GM23338 (cell line): Measurements from ENCODE around the gene PHKB. TPM values are rescaled to one million over a fixed set of nuclear protein-coding genes. Genes with fewer than 3 reads are reported as not detected.

Source experiments
- ATAC-seq: fragments of 200-7000 bp; cut with Tn5 transposase; 3 replicates; pipeline ENCODE4 v1.9.1; 2020
- DNase-seq: peaks from one replicate; pipeline ENCODE4 v3.0.0-alpha.2; 2015; ENCODE audit warnings: low spot score
- H2AFZ ChIP-seq: fragments of 200-600 bp; sonication (generic); 2 replicates; pipeline ENCODE4 v1.8.0; 2016; ENCODE audit warnings: antibody characterized with exemption, mild to moderate bottlenecking, moderate library complexity
- H3F3A ChIP-seq: fragments of 200-600 bp; sonication (generic); replicated peaks from 2 replicates; pipeline ENCODE4 v1.8.0; 2017; ENCODE audit warnings: antibody characterized with exemption, mixed run types, low read depth
- H3K27ac ChIP-seq: fragments of 200-600 bp; sonication (generic); 2 replicates; pipeline ENCODE4 v1.6.1; 2016; ENCODE audit warnings: low read depth
- H3K27me3 ChIP-seq: fragments of 200-600 bp; sonication (generic); 2 replicates; pipeline ENCODE4 v1.8.0; 2016; ENCODE audit warnings: mild to moderate bottlenecking, mixed run types, moderate library complexity; ENCODE audit not compliant: insufficient read depth
- H3K36me3 ChIP-seq: fragments of 200-600 bp; sonication (generic); 2 replicates; pipeline ENCODE4 v1.8.0; 2016; ENCODE audit warnings: mild to moderate bottlenecking; ENCODE audit not compliant: insufficient read depth
- H3K4me1 ChIP-seq: fragments of 200-600 bp; sonication (generic); 2 replicates; pipeline ENCODE4 v1.8.0; 2016; ENCODE audit warnings: mild to moderate bottlenecking, moderate library complexity; ENCODE audit not compliant: insufficient read depth
- H3K4me2 ChIP-seq: fragments of 200-600 bp; sonication (generic); 2 replicates; pipeline ENCODE4 v1.7.1; 2017; ENCODE audit warnings: mixed run types
- H3K4me3 ChIP-seq: fragments of 200-600 bp; sonication (generic); 2 replicates; pipeline ENCODE4 v1.6.1; 2016; ENCODE audit warnings: mixed run types
- H3K79me2 ChIP-seq: fragments of 200-600 bp; sonication (generic); replicated peaks from 2 replicates; pipeline ENCODE4 v1.8.0; 2017; ENCODE audit warnings: mild to moderate bottlenecking; ENCODE audit not compliant: insufficient read depth
- H3K9me2 ChIP-seq: fragments of 200-600 bp; sonication (generic); 2 replicates; pipeline ENCODE4 v1.8.0; 2017; ENCODE audit not compliant: insufficient read depth
- H4K20me1 ChIP-seq: fragments of 200-600 bp; sonication (generic); replicated peaks from 2 replicates; pipeline ENCODE4 v1.8.0; 2017; ENCODE audit warnings: mild to moderate bottlenecking; ENCODE audit not compliant: insufficient read depth
- H3K27ac Mint-ChIP-seq: 2 replicates; pipeline ENCODE4 v1.8.0; 2020; ENCODE audit warnings: inconsistent platforms, mild to moderate bottlenecking, moderate library complexity, mixed read lengths
- H3K27me3 Mint-ChIP-seq: 3 replicates; pipeline ENCODE4 v1.8.0; 2022; ENCODE audit warnings: low read depth, mild to moderate bottlenecking, moderate library complexity, mixed read lengths, inconsistent platforms; ENCODE audit not compliant: insufficient read depth, poor library complexity
- H3K36me3 Mint-ChIP-seq: 3 replicates; pipeline ENCODE4 v1.8.0; 2021; ENCODE audit warnings: low read depth, mild to moderate bottlenecking, inconsistent platforms, moderate library complexity, mixed read lengths
- H3K4me1 Mint-ChIP-seq: 3 replicates; pipeline ENCODE4 v1.8.0; 2020; ENCODE audit warnings: mild to moderate bottlenecking, inconsistent platforms, mixed read lengths
- H3K4me3 Mint-ChIP-seq: 3 replicates; pipeline ENCODE4 v1.8.0; 2021; ENCODE audit warnings: moderate library complexity, mild to moderate bottlenecking, inconsistent platforms, mixed read lengths
- H3K9me3 Mint-ChIP-seq: 3 replicates; pipeline ENCODE4 v1.8.0; 2020; ENCODE audit warnings: moderate library complexity, mild to moderate bottlenecking, inconsistent platforms, mixed read lengths
- CREB1 ChIP-seq: fragments of 250-450 bp; sonication (Bioruptor Pico); IDR thresholded peaks from 2 replicates; pipeline ENCODE4 v1.5.0; 2020; ENCODE audit warnings: low read depth, mild to moderate bottlenecking, moderate library complexity
- POLR2AphosphoS5 ChIP-seq: IDR thresholded peaks from 2 replicates; pipeline ENCODE4 v1.6.1; 2016; ENCODE audit warnings: antibody characterized with exemption, low read depth
- STAT1 ChIP-seq: IDR thresholded peaks from one replicate; pipeline ENCODE4 v1.6.1; 2016; ENCODE audit warnings: antibody characterized with exemption; ENCODE audit not compliant: unreplicated experiment
- ZNF331 ChIP-seq: fragments of 250-450 bp; sonication (Bioruptor Pico); IDR thresholded peaks from 2 replicates; pipeline ENCODE4 v1.5.0; 2020; ENCODE audit warnings: low read depth, mild to moderate bottlenecking, moderate library complexity
- ZNF462 ChIP-seq: fragments of 250-450 bp; sonication (Bioruptor Pico); IDR thresholded peaks from 2 replicates; pipeline ENCODE4 v1.5.0; 2020; ENCODE audit warnings: mild to moderate bottlenecking, moderate library complexity
- polyA plus RNA-seq: library from polyadenylated mRNA; unstranded; fragments of >200 nt; fragmentation: Nextera tagmentation; extraction: Ambion mirVana; gene quantifications from 2 replicates; pipeline ENCODE4 v1.2.1, GENCODE V29; 2016
- total RNA-seq: library from RNA; depleted of rRNA; stranded (reverse); fragments of >200 nt; shearing (Covaris generic); gene quantifications from 2 replicates; pipeline ENCODE4 v1.2.3, GENCODE V29; 2014
- TF ChIP-seq, protein P1 (sequence below): IDR thresholded peaks from one replicate; pipeline ENCODE4 v1.6.1; 2018; ENCODE audit warnings: antibody characterized with exemption; ENCODE audit not compliant: unreplicated experiment

PHKB gene
- total and polyA plus RNA-seq, 2 experiments from 2014 or later, result 20.3 to 57.3 TPM

DNA sequence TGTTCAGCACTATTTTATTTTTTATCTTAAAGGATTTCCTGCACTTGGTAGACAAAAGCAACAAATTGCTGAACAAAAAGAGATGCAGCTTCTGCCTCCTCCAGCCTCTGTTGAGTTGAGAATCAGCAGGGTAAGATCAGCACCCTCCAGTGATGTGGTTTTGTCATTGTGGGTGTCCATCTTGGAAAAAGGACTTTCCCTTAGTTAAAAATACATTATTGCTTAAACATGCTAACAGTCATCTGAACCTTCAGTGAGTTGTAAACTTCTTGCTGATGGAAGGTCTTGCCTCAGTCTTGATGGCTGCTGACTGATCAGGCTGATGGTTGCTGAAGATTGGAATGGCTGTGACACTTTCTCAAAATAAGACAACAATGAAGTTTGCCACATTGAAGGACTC is 101.2 kb downstream of the PHKB start:
- Histone ChIP-seq H3F3A (no peaks in the 10 kb centered on the region), H3K4me2 (no peak overlapping the region), H4K20me1 (no peaks in the 10 kb centered on the region), H3K79me2 (no peaks in the 10 kb centered on the region), H3K9me2 (peaks cover 4% of the 10 kb centered on the region), H2AFZ (no peak overlapping the region), H3K36me3 (no peaks in the 10 kb centered on the region), H3K4me1 (no peaks in the 10 kb centered on the region), H3K27me3 (no peaks in the 10 kb centered on the region), H3K4me3 (no peak overlapping the region), H3K27ac (no peak overlapping the region)
- TF ChIP-seq ZNF331 (CRISPR knock-in tag), result no peak
- TF ChIP-seq POLR2AphosphoS5, result no peak
- Mint-ChIP-seq H3K27ac (no peak overlapping the region), H3K9me3 (no peaks in the 10 kb centered on the region), H3K36me3 (peaks cover 4% of the 10 kb centered on the region; the same call in 2 of the 3 replicates), H3K4me3 (no peak overlapping the region), H3K27me3 (no peaks in the 10 kb centered on the region), H3K4me1 (no peaks in the 10 kb centered on the region)
- ATAC-seq (no peak), DNase-seq (no peak)

- Histone ChIP-seq H3K79me2 (no peaks in the 10 kb centered on the region), H3K4me3 (no peak overlapping the region), H4K20me1 (no peaks in the 10 kb centered on the region), H3K27me3 (no peaks in the 10 kb centered on the region), H2AFZ (no peak overlapping the region), H3K9me2 (peaks cover 8% of the 10 kb centered on the region), H3K27ac (no peak overlapping the region), H3F3A (no peaks in the 10 kb centered on the region), H3K36me3 (no peaks in the 10 kb centered on the region), H3K4me2 (no peak overlapping the region), H3K4me1 (no peaks in the 10 kb centered on the region)
- Mint-ChIP-seq H3K9me3 (no peaks in the 10 kb centered on the region), H3K4me1 (no peaks in the 10 kb centered on the region), H3K27ac (no peak overlapping the region), H3K4me3 (no peak overlapping the region), H3K36me3 (peaks cover 4% of the 10 kb centered on the region; the same call in 2 of the 3 replicates), H3K27me3 (no peaks in the 10 kb centered on the region)
- DNase-seq, result no peak
- ATAC-seq, result no peak
- TF ChIP-seq CREB1 (CRISPR knock-in tag), result no peak
- no peak for TF ChIP-seq ZNF462 (CRISPR knock-in tag)
- no peak for TF ChIP-seq STAT1
- TF ChIP-seq, protein P1, sequence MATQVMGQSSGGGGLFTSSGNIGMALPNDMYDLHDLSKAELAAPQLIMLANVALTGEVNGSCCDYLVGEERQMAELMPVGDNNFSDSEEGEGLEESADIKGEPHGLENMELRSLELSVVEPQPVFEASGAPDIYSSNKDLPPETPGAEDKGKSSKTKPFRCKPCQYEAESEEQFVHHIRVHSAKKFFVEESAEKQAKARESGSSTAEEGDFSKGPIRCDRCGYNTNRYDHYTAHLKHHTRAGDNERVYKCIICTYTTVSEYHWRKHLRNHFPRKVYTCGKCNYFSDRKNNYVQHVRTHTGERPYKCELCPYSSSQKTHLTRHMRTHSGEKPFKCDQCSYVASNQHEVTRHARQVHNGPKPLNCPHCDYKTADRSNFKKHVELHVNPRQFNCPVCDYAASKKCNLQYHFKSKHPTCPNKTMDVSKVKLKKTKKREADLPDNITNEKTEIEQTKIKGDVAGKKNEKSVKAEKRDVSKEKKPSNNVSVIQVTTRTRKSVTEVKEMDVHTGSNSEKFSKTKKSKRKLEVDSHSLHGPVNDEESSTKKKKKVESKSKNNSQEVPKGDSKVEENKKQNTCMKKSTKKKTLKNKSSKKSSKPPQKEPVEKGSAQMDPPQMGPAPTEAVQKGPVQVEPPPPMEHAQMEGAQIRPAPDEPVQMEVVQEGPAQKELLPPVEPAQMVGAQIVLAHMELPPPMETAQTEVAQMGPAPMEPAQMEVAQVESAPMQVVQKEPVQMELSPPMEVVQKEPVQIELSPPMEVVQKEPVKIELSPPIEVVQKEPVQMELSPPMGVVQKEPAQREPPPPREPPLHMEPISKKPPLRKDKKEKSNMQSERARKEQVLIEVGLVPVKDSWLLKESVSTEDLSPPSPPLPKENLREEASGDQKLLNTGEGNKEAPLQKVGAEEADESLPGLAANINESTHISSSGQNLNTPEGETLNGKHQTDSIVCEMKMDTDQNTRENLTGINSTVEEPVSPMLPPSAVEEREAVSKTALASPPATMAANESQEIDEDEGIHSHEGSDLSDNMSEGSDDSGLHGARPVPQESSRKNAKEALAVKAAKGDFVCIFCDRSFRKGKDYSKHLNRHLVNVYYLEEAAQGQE, result no peak
These were observed 104.3 kb downstream of the PHKB start for GRCh38 chr16:47565454-47565853.
